Measurements from ENCODE around the gene MED9. TPM values are rescaled to one million over a fixed set of nuclear protein-coding genes. Genes with fewer than 3 reads are reported as not detected.

The MED9 gene
- polyA plus RNA-seq, 3 donors = 20.3 to 21.5 (median 21.2) TPM

DNA sequence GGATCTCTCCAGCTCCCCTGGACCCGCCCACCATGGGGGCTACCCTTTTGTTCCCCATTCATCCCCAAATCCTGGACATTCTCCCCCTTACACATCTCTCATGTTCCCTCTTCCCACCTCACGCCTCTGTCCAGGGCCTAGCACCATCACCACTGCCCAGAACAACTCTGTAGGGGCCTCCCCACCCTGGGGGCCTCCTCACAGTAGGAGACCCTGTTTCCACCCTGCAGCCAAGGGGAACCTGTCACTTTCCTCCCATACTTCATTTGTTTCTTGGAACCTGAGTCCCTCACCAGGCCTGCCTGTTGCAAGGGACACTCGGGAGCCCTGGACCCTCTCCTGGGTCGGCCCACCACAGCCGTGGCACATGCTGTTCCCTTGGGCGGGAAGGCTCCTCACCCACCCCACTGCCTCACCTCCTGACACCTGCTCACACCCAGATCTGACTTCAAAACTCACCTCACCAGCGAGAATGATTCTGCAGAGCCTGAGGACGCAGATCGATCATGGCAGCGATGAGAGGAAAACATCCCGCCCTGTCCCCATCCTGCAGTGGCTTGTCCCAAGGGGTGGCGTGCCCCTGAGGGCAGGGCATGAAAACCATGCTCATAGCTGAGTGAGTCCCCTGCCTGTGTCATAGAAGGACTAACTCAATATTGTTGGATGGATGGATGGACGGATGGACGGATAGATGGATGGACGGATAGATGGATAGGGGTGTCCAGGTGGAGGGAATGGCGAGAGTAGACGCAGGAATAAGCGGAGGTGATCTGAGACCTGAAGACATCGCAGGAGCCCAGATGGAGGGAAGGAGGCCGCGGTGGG, 26.2 kb downstream of the MED9 start:
- DNase-seq (ENCODE audit: low read depth in 3 of 3, low spot score in 2 of 3) = no peak

DNA sequence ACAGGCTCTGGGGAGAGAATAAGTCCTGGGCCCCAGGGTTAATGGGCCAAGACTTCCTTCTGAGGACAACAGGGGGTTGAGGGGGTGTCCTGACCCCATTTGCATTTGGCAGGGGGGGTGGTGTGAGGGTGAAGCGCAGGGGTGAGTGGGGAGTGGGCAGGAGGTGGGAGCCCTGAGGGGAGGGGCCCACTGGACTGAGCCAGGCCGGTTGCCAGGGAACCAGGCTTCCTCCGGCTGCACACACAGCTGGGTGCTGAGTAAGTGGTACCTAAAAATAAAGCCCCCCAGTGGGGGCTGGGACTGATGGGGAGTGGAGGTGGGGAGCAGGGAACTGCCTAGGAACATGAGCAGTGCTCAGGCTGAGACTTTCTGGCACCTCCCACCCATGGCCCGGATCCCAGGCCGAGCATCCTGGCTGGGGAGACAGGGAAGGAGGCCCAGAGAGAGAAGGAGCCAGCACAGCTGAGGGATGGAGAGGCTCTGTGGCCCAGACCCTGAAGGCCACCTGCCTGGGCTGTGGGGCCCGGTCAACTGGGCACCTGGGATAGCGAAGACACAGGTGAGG, 26.8 kb downstream of the MED9 start:
- DNase-seq (ENCODE audit: low read depth in 3 of 3, low spot score in 2 of 3) = no peak

DNA sequence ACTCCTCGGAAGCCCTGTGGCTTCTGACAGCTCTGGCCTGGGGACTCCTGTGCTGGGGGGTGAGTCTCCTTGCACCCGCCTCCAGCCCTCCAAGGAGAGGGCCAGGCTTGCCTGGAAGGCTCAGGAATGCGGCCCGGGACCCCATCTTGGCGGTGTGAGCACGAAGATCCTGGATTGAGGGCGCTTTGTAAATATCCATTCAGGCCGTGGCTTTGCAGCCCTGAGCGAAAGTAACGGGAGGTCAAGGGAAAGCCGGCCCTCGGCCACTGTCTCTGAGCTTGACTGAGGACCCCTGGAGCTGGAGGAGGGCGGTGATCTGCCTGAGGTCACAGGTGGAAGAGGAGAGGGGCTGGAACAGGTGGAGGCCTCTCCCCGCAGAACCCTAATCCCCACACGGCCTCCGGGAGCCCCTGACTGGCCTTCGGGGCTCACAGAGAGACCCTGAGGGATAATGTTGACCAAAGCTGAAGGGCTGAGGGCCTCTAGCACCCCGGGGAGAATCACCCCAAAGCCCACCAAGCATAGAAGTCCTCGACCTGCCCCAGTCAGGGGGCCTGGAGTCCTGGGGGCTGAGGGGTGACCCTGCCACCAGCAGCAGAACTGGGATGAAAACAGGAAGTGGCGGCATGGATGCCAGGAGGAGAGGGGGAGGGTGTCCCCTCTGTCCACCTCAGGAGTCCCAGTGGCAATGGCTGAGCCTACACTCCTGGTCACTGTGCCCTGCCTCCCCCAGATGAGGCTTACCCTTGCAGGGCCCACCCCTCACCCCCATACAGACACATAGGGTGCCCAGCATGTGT, 27.7 kb downstream of the MED9 start:
- no peak for DNase-seq (ENCODE audit: low read depth in 3 of 3, low spot score in 2 of 3)

DNA sequence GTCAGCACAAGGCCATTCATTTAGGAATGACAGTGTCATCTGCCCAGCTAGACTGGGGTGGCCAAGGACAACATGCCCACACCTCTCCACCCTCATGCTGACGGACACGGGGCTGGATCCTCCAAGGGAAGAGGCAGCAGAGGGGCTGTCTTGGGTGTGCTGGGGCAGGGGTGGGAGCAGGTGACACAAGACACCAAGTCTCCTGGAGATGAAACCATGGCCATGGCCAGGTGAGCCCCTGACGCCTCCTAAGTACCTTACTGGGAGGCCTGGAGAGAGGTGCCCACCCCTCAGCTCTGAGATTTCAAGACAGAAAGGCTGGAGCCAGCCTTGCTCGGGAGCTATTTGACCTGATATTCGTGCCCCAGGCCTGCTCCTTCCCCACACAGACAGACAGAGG, 28.4 kb downstream of the MED9 start:
- DNase-seq (ENCODE audit: low read depth in 3 of 3, low spot score in 2 of 3) = no peak

DNA sequence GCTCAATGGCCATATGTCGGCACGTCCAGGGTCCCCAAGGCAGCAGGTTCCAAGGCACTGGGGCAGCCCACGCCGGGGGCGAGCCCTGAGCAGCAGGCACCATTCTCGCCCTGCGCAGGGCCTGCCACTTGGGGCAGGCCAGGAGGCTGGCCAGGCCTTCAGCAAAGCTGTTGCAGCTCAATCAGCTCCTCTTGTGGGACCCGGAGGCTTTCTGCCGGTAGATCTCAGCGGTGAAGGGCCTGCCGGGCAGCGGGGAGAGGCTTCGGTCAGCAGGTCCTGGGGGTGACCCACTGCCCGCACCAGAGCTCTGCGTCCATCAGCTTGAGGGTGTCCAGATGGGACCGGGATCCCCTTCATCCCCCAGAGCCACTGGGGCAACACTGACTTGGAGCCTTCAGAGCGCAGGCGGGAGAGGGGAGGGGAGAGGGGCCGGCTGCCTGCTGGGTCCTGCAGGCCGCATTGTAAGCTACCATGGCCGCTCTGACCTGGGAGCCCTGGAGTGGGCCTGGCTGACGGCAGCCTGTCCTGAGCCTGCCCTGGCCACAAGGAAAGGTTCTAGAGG, 28.9 kb downstream of the MED9 start:
- no peak for DNase-seq (ENCODE audit: low read depth in 3 of 3, low spot score in 2 of 3)

DNA sequence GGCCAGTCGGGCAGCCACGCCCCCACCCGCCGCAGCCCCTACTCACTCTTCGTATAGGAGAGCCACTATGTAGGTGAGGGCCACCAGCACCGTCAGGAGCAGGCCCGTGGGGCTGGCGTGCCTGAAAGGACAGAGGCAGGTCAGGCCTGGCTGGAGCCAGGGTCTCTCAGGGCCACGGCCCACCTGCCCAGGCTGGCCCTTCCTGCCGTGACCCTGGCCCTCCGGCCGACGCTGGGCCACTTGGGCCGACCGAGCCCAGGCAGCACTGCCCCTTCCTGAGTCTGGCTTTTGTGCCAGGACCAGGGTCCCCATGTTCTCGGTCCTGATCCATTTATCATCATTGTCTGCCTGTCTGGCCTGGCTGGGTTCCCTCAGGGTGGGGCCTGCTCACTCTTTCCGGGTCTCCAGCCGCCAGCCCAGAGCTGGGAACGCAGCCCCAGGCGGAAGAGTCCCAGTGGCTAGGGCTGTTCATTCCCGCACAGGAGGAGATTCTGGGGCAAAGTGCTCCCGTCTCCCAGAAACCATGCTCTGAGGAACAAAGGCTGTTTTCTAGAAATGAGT, 29.5 kb downstream of the MED9 start:
- DNase-seq (ENCODE audit: low read depth in 3 of 3, low spot score in 2 of 3) = no peak

DNA sequence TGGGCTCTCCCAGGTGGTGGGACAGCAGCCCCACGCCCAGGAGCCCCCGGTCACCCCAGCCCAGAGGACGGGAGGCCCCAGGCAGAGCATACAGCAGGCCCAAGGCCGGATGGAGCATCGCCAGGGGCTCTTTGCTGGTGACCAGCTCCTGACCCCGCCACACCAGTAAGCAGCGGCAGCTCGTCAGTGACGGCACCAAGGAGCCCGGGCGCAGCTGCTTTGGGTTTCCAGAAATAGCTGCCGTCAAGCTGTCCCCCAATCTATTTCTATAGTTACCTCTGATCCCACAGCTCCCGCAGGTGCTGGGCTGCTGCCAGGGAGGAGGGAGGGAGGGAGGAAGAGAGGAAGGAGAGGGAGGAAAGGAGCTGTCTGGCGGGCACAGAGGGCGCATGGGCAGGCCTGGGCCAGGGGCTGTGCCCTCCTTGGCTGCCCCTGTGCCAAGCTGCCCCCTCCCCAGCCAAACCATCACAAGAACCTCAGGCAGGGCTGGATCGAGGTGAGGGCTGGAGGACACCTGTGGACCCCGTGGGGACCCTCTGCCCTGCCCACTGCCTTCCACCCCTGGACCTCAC, 30.2 kb downstream of the MED9 start:
- DNase-seq (ENCODE audit: low read depth in 3 of 3, low spot score in 2 of 3) = no peak

DNA sequence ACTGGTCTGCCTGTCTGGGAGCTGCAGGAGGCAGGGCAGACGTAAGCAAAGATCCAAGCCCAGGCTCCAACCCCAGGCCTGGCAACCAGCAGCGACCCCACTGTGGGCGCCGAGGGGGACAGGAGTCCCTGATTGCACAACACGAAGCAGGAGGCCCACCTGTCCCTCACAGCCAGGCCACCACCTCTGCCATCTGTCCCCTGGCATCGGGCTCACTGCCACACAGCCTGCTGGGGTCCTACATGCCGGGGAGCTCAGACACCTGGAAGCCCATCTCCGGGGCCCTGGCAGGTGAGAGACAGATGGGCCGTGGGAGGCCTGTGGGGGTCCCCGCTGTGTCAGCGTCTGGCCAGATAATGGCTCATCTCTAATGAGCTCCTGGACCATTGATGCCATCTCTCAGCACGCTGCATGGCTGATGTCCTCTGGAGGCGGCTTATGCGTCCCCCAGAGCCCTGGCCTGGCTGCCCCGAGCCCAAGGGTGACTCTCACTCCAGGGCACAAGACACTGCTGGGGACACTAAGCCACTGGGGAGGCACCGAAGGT, 30.7 kb downstream of the MED9 start:
- DNase-seq (ENCODE audit: low read depth in 3 of 3, low spot score in 2 of 3) = no peak

DNA sequence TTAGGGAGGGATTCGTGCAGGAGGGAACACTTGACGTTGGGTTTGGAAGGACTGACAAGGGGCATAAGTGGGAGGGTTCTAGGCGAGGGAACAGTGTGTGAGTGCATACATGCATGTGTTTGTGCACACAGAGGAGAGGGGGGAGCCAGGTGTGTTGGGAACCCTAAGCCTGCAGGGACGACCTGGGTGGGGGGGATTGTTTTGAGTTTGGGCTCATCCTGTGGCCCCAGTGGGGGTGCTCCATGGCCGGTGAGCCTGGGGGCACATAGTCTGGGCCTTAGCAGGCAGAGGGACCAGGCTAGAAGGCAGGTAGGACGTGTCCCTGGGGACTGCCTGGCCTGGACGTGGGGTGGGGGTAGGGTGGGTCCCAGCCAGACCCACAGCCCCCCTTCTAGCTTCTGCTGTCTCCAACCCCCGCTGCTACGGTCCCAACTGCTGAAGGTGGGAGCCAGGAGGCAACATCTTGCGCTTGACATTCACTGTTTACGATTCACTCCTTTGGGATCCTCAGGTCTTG, 31.3 kb downstream of the MED9 start:
- DNase-seq (ENCODE audit: low read depth in 3 of 3, low spot score in 2 of 3) = no peak

DNA sequence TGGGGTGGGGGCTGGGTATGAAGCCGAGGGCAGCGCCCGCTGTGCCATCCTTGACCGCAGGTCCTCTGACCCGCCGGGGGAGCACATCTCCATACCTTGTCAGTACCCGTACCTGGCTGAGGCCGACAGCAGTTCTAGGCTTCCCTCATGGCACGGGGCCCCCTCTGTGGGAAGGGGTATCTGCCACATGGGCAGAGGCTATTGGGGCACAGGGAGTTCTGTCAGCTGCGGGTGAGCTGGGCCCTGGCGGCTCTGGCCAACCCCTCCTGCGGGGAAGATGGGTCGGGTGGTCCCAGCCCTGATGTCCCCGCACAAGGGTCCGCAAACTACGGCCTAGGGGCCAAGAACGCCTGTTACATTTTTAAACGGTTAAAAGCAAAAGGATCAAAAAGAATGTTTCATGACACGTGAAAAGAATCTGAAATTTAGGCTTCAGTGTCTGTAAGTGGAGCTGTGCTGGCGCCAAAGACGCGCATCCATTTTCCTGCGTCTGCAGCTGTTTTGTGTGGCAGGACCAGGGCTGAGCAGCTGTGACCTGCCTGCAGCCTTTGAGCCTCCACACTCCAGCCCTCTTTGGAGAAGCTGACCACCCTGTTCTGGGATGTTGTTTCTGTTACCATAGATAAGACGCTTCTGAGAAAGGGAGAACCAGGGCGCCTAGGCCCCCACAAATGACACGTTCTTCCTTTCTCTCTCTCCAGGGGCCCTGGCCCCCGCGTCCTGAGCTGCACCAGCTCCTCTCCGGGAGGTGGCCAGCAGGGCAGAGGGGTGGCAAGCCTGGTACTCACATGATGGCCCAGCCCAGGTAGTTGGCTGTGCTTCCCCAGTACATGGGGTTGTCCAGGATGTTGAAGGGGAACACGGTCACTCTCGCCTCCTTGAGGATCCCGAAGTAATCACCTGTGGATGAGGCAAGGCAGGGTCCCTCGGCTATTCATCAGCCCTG, 32.1 kb downstream of the MED9 start:
- DNase-seq (ENCODE audit: low read depth in 3 of 3, low spot score in 2 of 3) = no peak

DNA sequence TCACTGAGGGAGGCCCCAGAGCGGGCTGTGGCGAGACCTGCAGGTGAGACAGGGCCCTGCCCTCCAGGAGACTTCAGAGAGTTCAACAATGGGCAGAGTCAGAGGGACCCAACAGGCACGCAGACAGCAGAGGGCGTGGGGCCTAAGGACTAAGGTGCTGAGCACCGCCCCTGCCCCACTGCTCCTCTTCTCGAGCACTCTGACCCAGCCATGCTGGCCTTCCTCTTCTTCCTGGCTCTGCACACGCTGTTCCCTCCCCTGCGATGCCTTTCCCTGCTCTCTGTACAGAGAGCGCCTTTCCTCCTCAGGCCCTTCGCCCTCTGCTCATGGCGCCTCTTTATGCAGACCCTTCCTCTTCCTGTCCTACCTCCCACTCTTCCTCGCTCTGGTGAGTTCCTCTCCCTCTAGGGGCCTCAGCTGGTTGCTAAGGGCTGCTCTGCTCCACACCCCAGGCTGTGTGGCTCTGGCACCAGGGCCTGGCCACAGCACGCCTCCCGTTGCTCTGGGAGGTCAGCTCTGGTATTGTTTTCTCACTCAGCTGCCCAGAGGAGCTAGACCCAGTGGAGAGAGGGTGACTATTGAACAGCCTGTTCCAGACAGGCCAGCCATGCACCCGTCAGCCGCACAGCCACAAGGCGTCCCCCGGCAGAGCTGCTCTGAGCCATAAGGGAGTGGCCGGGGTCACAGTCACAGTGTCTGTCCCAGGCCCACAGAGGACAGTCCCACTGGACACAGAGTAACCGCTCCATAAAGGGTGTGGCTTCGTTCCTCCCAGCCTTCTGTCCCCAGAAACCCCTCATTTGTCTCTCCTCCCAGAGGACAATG, 33.0 kb downstream of the MED9 start:
- DNase-seq (ENCODE audit: low read depth in 3 of 3, low spot score in 2 of 3) = no peak

DNA sequence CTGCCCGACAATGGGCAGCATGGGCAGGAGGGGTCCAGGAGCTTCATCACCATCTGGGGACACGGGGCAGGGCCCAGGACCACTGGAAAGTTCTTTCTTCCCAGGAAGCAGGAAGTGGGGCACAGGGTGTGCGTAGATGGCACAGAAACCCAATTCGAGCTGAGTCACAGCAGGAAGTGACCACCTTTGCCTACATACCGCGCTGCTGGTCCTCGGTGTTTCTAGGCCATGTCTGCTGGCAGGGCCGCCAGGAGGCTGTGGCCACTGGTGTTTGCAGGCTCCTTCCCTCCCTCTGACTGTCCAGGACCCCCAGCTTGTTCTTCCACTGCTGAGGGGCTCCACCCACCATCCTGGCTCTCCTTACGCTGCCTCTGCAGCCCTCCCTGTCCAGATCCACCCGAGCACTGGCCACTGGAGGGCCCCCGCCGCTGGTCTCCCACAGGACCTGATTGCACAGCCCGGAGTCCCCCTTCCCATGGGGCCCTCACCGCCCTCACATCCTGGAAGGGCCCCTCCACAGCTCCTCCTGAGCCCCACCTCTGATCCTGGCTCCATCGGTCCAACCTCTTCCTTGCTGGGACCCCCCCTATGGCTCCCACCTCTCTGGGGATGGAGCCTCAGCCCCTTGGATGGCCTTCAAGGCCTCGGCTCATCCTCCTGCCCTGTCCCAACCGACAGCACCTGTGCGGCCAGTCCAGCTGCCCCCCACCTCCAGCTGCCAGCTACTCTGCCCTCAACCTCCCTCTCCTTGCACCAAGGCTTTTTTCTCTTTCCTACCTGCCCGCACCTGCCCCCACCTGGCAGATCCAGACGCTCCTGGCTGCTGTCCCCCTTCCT, 33.9 kb downstream of the MED9 start:
- no peak for DNase-seq (ENCODE audit: low read depth in 3 of 3, low spot score in 2 of 3)

DNA sequence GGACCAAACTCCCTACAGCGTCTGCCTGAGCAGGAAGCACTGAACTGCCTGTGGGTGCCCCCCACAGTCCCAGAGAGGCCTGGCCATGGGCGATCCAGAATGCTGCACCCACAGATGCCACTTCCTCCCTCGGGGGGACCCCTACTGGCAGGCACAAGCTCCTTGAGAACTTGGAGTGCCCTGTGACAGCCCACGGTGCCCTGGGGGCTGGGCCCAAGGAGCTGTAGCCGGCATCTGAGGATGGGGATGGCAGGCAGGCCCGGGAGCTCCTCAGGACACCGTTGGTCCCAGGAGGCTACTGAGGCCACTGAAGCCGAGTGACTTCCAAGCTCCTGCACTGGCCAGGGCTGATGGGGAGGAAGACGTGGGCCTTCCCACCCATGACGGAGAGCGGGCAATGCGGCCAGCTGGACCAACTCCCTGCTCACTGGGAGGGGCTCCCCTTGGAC, 34.5 kb downstream of the MED9 start:
- no peak for DNase-seq (ENCODE audit: low read depth in 3 of 3, low spot score in 2 of 3)

DNA sequence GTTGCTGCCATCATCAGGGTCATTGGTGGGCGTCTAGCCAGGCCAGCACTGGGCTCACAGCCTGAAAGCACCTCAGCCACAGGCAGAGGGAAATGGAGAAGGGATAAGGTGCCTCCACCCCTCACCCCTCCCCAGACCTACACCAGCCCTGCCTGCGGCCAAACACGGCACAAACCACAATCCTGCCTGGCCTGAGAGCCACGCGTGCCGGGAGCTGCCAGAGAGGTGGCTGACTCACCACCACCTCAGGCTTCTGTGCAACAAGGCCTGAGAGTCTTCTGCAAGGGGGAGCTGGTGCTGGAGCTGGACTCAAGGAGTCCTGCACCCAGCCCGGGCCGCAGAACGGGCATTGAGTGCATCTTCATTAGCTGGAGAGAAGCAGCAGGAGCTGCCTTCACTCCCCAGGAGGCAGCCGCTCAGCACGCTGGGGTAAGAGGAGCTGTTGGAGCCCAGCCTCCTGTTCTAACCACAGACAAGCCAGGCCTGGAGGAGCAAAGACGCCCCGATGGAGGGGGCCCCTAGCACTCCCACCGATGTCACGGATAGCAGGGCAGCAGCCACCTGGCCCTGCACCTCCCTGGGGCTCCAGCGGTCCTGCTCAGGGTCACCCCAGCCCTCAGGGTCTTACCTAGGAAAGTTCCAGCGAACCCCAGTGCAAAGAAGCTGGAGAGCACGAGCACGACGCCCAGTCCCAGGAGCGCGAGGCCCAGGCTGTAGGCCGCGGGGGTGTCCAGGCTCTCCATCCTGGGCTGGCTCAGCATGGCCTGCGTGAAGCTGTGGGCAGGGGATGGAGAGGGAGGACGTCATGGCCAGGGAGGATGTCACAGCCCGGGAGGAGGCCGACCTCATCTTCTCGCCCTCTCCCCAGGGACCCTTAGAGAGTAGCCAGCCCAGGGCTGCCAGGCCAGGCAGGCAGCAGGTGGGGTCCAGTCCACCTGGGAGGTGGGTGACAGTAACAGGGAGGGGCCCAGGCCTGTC, 35.4 kb downstream of the MED9 start:
- DNase-seq (ENCODE audit: low read depth in 3 of 3, low spot score in 2 of 3) = no peak

DNA sequence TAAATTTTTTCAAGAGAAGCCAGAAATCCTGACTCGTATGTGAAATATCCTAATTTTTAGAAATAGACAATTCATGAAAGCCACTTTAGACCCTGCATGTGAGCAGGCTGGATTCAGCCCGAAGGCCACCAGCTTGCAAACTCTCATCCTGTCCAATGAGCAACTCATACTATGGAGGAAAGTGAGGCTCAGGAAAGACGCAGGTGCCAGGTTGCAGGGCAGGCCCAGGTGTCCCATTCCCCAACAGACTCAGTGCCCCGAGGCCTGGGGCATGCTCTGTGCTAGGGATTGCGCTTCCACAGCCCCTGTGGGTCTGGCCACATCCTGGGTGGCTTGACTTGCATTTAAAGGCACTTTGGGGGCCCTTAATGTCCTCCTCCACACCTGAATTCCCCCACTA, 36.1 kb downstream of the MED9 start:
- no peak for DNase-seq (ENCODE audit: low read depth in 3 of 3, low spot score in 2 of 3)

DNA sequence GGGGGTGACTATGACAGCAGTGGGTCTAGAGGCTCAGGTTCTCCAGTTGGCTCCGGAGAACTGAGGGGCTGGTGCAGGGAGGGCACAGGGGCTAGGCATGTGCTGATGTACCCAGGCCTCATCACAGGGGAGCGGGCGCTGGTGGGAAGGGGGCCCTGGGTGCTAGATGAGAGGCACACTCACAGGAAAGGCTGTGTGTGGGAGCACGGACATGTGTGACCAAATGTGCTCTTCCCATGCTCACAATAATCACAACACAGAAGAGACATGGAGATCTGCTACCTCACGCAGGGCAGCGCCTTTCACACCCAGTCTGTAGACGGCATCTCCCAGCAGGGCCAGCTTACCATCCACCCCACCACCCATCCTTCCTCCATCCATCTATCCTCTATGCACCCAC, 36.8 kb downstream of the MED9 start:
- no peak for DNase-seq (ENCODE audit: low read depth in 3 of 3, low spot score in 2 of 3)
